Right lung (tissue), 5 donors: ENCODE results near the gene EGLN3. TPM values are rescaled to one million over a fixed set of nuclear protein-coding genes. Genes with fewer than 3 reads are reported as not detected.

Experiments
- DNase-seq, 2 donors: peaks; one replicate each; pipeline ENCODE4 v3.0.0-alpha.2; 2013
- polyA plus RNA-seq, 5 donors: library from polyadenylated mRNA; unstranded; fragments of 120-200 nt; gene quantifications; one replicate each; pipeline versions ENCODE4 v1.2.1 to v1.2.3, GENCODE V29; 2013; ENCODE audit warnings: inconsistent platforms in 1 of 5, low replicate concordance in 1 of 5; ENCODE audit not compliant: insufficient read length in 5 of 5, insufficient read depth in 1 of 5

The EGLN3 gene
- polyA plus RNA-seq, 5 donors: 19.1 to 91.5 (median 43.7) TPM

GRCh38 chr14:33879684-33880286 lies 71.1 kb downstream of the EGLN3 start:
- no peak for DNase-seq

GRCh38 chr14:33876274-33876673 lies 74.6 kb downstream of the EGLN3 start:
- DNase-seq: no peak
